ENCODE measurements around the gene RNF121.

Gene RNF121

DNA sequence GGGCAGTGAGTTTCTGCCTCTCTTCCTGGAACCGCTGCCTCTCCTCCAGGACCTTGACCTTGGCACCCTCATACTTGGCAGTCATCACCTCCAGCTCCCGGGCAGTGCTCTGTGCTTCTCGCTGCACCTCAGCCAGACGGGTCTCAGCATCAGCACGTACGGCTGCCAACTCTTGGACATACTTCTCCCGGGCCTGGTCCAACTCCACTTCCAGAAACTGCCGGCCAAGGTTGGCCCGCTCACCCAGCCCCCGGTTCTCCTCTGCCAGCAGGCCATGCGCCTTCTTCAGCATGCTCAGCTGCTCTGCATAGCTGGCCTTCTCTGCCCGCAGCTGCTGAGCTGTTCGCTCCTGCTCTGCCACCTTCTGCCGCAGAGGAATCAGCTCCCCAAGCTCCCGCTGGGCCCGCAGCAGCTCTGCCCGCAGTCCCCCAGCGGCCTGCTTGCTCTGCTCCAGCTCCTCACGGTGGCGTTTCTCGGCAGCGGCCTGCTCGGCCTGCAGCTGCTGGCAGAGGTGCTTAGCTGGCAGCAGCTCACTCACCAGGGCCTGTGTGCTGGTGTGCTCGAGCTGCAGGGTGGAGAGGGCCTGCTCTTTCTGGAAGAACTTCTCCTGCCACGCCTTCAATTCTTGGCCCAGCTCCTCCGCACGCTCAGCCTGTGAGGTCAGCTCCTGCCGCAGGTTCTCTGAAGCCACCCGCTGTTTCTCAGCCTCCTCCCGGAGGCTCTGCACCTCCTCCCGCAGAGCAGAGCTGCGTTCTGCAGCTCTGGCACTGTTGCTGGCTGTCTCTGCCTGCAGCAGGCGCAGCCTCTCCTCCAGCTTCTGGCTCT lies 84.3 kb downstream of the RNF121 start:
- ChIA-PET POLR2A (no interaction called here), CTCF (interaction anchor here (2.0 kb wide), 1 partner anchor 12 kb away, joined by 6 read pairs; no protein-coding TSS in a partner anchor)

DNA sequence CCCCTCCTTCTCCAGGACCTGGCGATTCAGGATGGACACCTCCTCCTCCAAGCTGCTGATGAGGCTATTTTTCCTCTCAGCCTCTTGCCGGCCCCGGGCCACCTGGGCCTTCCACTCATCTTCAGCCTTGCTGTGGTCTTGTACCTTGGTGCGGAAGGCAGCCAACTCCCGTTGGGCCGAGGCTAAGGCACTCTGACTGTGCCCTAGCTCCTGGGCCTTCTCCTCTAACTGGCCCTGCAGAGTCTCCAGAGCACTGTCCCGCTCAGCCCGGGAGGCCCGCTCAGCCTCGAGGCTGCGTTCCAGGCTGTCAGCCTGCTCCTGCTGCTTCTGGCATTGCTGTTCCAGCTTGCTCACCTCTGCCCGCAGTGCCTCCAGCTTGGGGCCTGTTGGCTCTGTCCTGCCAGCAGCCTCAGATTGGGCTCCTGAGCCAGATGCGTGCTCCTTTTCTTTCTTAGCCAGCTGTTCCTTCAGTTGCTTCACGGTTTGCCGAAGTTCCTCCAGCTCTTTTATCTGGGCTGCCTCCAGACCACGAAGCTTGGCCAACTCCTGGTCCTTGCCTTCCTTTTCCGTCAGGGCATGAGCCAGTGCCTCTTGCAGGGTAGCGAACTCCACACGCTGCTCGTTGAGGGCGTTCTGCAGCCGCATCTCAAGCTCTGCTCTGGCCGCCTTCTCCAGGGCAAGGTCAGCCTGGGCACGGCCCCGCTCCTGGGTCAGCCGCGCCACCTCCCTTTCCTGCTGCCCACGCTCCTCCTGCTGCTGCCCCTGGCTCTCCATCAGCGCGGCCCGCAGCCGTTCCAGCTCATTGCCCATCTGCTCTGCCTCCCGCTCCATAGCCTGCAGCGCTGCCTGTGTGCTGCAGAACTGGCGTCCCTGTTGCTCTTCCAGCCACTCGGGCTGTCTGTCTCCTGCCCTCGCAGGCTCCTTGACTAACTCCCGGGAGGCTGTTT lies 85.2 kb downstream of the RNF121 start:
- ChIA-PET CTCF (interaction anchor here (1.1 to 2.0 kb wide), 3 partner anchors 11 to 77 kb away, joined by 3 to 7 read pairs (median 6); no protein-coding TSS in a partner anchor), POLR2A (no interaction called here)
- no peak for TF ChIP-seq LEF1 (IDR thresholded peaks at IDR 0.05; ENCODE audit: borderline replicate concordance)
- TF ChIP-seq HDGF (IDR thresholded peaks at IDR 0.05; ENCODE audit: borderline replicate concordance), result no peak
- TF ChIP-seq FOXM1 (IDR thresholded peaks at IDR 0.05; ENCODE audit: borderline replicate concordance), result no peak
- no peak for TF ChIP-seq FOXA1 (IDR thresholded peaks at IDR 0.05)
- TF ChIP-seq ZNF384 (IDR thresholded peaks at IDR 0.05), result no peak

More for the DNA sequence above, 84.3 kb downstream of the RNF121 start:
- no peak for DNase-seq (ENCODE audit: extremely low spot score)
- TF ChIP-seq SP1 (IDR thresholded peaks at IDR 0.05) (no peak), FOXK2 (IDR thresholded peaks at IDR 0.05) (no peak), FOXM1 (IDR thresholded peaks at IDR 0.05; ENCODE audit: borderline replicate concordance) (no peak), TARDBP (IDR thresholded peaks at IDR 0.05) (no peak), SUZ12 (IDR thresholded peaks at IDR 0.05) (no peak), FOXA1 (IDR thresholded peaks at IDR 0.05) (no peak), HDGF (IDR thresholded peaks at IDR 0.05; ENCODE audit: borderline replicate concordance) (no peak), ARNT (IDR thresholded peaks at IDR 0.05) (no peak), L3MBTL2 (conservative IDR thresholded peaks at IDR 0.05) (no peak)

DNA sequence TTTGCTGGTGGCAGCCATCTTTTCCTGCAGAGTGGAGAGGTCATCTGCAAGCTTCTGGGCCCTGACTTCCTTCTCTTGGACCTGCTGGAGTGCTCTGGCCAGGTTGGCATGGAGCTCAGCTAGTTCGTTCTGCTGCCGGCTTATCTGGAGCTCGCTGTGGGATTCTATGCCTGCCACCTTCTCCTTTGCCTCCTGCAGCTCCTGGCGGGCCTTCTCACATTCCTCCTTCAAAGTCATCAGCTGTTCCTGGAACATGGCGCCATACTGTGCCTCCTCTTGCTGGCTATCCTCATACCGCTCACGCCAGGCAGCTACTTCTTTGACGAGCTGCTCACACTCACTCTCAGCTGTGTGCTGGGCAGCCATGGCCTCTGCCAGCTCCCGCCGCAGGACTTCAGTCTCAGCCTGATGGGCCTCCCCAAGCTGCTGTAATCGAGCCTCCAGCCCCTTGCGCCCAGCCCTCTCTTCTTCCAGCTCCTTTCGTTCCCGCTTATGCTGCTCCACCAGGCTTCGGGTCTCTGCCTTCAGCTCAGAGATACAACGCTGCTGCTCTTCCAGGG lies 86.0 kb downstream of the RNF121 start:
- POLR2A ChIA-PET, result no interaction called here
- DNase-seq (ENCODE audit: extremely low spot score), result no peak
- CTCF ChIA-PET, result interaction anchor here (1.1 to 1.9 kb wide), 2 partner anchors 11 to 77 kb away, joined by 3 to 7 read pairs; no protein-coding TSS in a partner anchor
- TF ChIP-seq FOXK2 (IDR thresholded peaks at IDR 0.05) (no peak), FOXA1 (IDR thresholded peaks at IDR 0.05) (no peak), HDGF (IDR thresholded peaks at IDR 0.05; ENCODE audit: borderline replicate concordance) (no peak), ZNF384 (IDR thresholded peaks at IDR 0.05) (no peak), BHLHE40 (IDR thresholded peaks at IDR 0.05; ENCODE audit: borderline replicate concordance) (no peak), ELF4 (IDR thresholded peaks at IDR 0.05) (no peak), LEF1 (IDR thresholded peaks at IDR 0.05; ENCODE audit: borderline replicate concordance) (no peak)

More for the DNA sequence above, 85.2 kb downstream of the RNF121 start:
- no peak for DNase-seq (ENCODE audit: extremely low spot score)

DNA sequence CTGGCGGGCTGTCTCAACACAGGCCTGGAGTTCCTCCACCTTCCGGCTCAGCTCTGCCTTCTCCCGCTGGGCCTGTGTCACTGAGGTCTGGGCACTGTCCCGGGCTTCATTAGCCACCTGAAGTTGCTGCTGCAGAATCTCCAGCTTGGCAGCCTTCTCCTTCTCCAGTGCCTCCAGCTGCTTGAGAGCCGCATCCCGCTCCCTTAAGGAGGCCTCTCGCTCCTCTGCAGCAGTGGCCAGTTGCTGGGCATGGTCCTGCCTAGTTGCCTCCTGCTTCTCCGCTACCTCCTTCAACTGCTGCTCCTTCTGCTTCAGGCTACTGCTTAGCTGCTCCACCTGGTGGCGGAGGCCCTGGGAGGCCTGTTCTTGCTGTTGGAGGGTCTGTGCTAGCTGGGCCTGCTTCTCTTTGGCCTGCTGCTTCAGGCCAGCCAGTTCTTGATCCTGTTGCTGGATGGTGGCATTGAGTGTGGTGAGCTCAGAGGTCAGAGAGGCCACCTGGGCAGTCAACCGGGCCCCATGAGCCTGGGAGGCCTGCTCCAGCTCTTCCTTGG lies 86.7 kb downstream of the RNF121 start:
- CTCF ChIA-PET, result interaction anchor here (0.6 to 1.9 kb wide), 6 partner anchors 9 to 151 kb away, joined by 3 to 7 read pairs (median 3); no protein-coding TSS in a partner anchor
- TF ChIP-seq NFRKB (IDR thresholded peaks at IDR 0.05), result no peak
- TF ChIP-seq FOXM1 (IDR thresholded peaks at IDR 0.05; ENCODE audit: borderline replicate concordance), result no peak
- TF ChIP-seq SUZ12 (IDR thresholded peaks at IDR 0.05), result no peak
- TF ChIP-seq LEF1 (IDR thresholded peaks at IDR 0.05; ENCODE audit: borderline replicate concordance), result no peak
- TF ChIP-seq HDGF (IDR thresholded peaks at IDR 0.05; ENCODE audit: borderline replicate concordance), result no peak
- TF ChIP-seq ZNF384 (IDR thresholded peaks at IDR 0.05), result no peak
- no peak for TF ChIP-seq TARDBP (IDR thresholded peaks at IDR 0.05)
- TF ChIP-seq FOXK2 (IDR thresholded peaks at IDR 0.05), result no peak
- TF ChIP-seq, protein P1, sequence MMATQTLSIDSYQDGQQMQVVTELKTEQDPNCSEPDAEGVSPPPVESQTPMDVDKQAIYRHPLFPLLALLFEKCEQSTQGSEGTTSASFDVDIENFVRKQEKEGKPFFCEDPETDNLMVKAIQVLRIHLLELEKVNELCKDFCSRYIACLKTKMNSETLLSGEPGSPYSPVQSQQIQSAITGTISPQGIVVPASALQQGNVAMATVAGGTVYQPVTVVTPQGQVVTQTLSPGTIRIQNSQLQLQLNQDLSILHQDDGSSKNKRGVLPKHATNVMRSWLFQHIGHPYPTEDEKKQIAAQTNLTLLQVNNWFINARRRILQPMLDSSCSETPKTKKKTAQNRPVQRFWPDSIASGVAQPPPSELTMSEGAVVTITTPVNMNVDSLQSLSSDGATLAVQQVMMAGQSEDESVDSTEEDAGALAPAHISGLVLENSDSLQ (IDR thresholded peaks at IDR 0.05), result no peak
- TF ChIP-seq ELF4 (IDR thresholded peaks at IDR 0.05), result no peak
- no peak for TF ChIP-seq CTBP1 (IDR thresholded peaks at IDR 0.05; ENCODE audit: borderline replicate concordance)
- no peak for TF ChIP-seq SP1 (IDR thresholded peaks at IDR 0.05)
- TF ChIP-seq L3MBTL2 (conservative IDR thresholded peaks at IDR 0.05), result no peak
- no peak for TF ChIP-seq FOXA1 (IDR thresholded peaks at IDR 0.05)
- TF ChIP-seq ARNT (IDR thresholded peaks at IDR 0.05), result no peak
- DNase-seq (ENCODE audit: extremely low spot score), result no peak
- POLR2A ChIA-PET, result no interaction called here

DNA sequence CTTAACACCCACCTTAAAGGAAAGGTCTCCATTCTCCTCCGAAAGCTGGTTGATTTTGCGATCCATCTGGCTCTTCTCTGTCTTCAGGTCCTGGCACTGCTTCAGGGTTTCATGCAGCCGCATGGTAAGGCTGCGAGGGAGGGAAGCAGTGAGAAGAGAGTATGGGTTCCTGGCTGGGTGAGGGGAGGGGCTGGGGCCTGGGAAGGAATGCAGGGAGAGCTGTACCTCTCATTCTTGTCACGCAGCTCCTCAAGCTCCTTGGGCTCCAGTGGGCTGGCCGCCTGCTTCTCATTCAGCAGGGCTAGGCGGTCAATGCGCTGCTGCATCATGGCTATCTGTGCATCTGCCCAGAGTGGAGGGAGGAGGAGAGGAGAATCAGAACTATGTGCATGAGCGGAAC lies 89.3 kb downstream of the RNF121 start:
- POLR2A ChIA-PET, result no interaction called here
- CTCF ChIA-PET, result no interaction called here
- no peak for TF ChIP-seq ZNF384 (IDR thresholded peaks at IDR 0.05)
- TF ChIP-seq FOXK2 (IDR thresholded peaks at IDR 0.05), result no peak
- TF ChIP-seq BHLHE40 (IDR thresholded peaks at IDR 0.05; ENCODE audit: borderline replicate concordance), result no peak
- no peak for TF ChIP-seq L3MBTL2 (conservative IDR thresholded peaks at IDR 0.05)
- TF ChIP-seq ARNT (IDR thresholded peaks at IDR 0.05), result no peak
- TF ChIP-seq FOXA1 (IDR thresholded peaks at IDR 0.05), result no peak
- TF ChIP-seq HDGF (IDR thresholded peaks at IDR 0.05; ENCODE audit: borderline replicate concordance), result no peak
- no peak for DNase-seq (ENCODE audit: extremely low spot score)

DNA sequence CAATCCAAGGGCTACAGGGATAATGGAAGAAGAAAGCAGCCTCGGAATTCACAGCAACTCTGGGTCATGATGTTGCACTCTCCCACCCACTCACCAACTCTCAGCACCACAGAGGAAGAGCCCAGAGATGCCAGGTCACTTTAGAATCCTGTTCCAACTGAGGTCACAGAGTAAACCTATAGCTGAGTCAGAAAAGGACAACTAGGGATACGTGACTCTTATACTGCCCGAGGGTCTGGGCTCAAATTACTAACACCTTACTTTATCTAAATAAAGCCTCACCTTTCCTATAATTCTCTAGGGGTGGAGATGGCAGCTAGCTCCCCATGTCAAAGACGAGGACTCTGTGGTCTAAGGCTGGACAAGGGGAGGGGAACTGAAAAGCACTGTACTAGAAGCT lies 94.5 kb downstream of the RNF121 start:
- TF ChIP-seq NFRKB (IDR thresholded peaks at IDR 0.05) (no peak), FOXK2 (IDR thresholded peaks at IDR 0.05) (no peak), SP1 (IDR thresholded peaks at IDR 0.05) (no peak), LEF1 (IDR thresholded peaks at IDR 0.05; ENCODE audit: borderline replicate concordance) (no peak), FOXM1 (IDR thresholded peaks at IDR 0.05; ENCODE audit: borderline replicate concordance) (no peak), ARNT (IDR thresholded peaks at IDR 0.05) (no peak), CTBP1 (IDR thresholded peaks at IDR 0.05; ENCODE audit: borderline replicate concordance) (no peak), HDGF (IDR thresholded peaks at IDR 0.05; ENCODE audit: borderline replicate concordance) (no peak), SUZ12 (IDR thresholded peaks at IDR 0.05) (no peak), FOXA1 (IDR thresholded peaks at IDR 0.05) (no peak), ZNF384 (IDR thresholded peaks at IDR 0.05) (no peak), L3MBTL2 (conservative IDR thresholded peaks at IDR 0.05) (no peak)
- TF ChIP-seq, protein P1 (IDR thresholded peaks at IDR 0.05), result no peak
- DNase-seq (ENCODE audit: extremely low spot score), result no peak
- ChIA-PET POLR2A (no interaction called here), CTCF (interaction anchor here (0.8 kb wide), 1 partner anchor 71 kb away, joined by 3 read pairs; no protein-coding TSS in a partner anchor)

Data from HEK293T (cell line).